ENCODE measurements around the gene MCUB.

The MCUB gene

DNA sequence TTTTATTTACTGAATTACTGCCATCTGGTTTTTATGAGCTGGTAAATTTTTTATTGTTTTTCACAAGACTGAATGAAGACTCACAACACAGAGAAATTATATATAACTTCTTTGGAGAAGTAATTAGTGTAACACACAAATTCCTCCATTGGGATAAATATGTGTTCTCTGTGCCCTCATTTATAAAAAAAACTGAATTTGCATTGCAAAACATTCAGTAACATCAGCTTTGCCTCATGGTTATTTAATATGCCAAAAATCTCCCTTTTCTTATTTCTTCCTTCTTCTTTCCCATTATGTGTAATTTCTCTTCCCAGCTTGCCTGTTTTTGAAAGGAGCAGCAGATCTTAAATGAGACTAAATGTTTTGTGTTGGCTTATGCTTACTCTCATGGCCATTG is 124.7 kb downstream of the MCUB start:
- DNase-seq, result no peak

- DNase-seq, result no peak
These were observed 130.8 kb downstream of the MCUB start for GRCh38 chr4:109690690-109691410.

- no peak for DNase-seq
These were observed 131.4 kb downstream of the MCUB start for GRCh38 chr4:109691411-109691920.

- DNase-seq, result no peak
These were observed 138.6 kb downstream of the MCUB start for GRCh38 chr4:109698656-109699055.

GRCh38 chr4:109699553-109700225 is 139.6 kb downstream of the MCUB start:
- DNase-seq, result no peak

DNA sequence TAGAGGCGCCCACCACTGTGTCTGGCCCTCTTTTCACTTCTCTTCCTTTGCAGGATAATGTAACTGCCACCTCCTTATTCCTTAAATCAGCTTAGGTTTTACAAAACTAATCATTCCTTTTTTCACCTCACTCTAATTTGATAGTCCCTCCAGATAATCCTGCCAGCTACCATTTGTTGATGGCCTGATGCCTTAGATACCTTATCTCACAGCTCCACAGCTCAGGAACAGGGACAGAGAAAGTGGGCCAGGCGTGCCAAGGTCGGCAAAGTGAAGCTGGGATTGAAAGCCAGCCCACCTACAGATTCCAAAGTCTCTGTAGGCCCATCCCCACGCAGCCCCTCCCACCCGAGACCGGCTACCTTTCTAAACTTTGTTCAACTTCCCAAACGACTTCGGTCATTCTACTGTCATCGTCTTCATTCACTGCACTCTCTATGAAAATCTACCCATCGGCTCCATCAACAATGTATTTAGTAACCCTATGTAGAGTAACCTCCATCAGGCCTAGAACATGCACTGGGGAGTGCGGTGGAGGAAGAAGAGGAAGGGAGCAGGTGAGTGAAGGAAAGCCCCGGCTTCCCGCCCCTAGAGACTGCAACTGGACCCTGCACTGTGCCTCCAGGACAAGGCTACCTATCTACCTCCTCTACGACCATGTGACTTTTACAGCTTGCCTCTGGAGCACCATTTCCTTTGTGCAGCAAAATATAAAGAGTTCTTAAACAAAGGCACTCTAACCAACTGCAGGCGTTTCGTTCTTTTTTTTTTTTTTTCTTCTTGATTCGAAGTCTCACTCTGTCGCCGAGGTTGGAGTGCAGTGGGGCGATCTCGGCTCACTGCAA is 141.7 kb downstream of the MCUB start:
- peak in 1 of 2 experiments; percentile 28 for DNase-seq

GRCh38 chr4:109702950-109703663 is 143.1 kb downstream of the MCUB start, which contains the start of gene CASP6:
CASP6 (minus strand) TSS chr4:109703445; CDS start chr4:109703395, 50 bp downstream.
- peak; percentile 78 to 81 for DNase-seq

DNA sequence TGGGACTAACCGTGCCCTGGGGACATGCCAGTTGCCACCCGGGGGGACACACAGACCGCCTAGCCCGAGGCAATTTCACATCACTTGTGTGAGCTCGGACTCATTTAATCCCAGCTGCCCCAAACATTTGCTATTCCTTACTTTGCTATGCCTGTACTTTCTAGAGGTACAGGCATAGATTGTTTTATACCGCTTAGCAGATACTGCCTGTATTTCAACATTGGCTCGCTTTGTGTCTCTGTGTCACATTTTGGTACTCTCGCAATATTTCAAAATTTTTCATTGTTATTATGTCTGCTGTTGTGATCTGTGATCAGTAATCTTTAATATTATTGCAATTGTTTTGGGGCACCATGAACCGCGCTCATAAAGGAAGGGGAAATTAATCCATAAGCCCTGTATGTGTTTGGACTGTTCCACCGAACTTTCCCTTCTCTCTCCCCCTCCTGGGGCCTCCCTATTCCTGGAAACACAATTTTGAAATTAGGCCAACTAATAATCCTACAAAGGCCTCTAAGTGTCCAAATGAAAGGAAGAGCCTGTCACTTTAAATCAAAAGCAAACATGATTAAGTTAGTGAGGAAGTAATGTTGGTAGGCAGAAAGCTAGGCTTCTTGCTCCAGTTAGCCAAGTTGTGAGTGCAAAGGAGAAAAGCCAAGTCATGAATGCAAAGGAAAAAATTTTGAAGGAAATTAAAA is 143.8 kb downstream of the MCUB start:
- no peak for DNase-seq

DNA sequence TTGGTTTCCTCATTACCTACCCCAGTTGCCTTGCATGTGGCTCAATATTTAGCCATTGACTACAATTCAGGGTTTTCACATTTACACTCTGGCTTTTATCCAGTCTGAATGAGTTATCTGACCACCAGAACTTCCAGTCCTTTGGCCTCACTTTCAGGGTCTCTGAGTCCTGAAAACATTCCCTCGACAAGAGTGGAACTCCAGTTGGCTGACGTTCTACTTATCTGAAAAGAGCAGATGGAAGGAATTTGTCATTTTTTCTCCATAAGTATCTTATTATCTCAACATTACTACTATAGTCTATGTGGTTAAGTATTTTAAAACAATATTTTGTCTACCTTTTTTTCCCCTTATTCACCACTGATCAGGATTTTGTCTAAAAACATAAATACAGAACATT is 148.4 kb downstream of the MCUB start:
- no peak for DNase-seq

- no peak for DNase-seq
These were observed 148.9 kb downstream of the MCUB start for GRCh38 chr4:109708990-109709389.

GRCh38 chr4:109713500-109713899 is 153.5 kb downstream of the MCUB start:
- no peak for DNase-seq

GRCh38 chr4:109718759-109719158 is 158.7 kb downstream of the MCUB start:
- no peak for DNase-seq

GRCh38 chr4:109719604-109720003 is 159.6 kb downstream of the MCUB start:
- DNase-seq, result no peak

GRCh38 chr4:109721033-109721432 is 161.0 kb downstream of the MCUB start:
- DNase-seq, result no peak

DNA sequence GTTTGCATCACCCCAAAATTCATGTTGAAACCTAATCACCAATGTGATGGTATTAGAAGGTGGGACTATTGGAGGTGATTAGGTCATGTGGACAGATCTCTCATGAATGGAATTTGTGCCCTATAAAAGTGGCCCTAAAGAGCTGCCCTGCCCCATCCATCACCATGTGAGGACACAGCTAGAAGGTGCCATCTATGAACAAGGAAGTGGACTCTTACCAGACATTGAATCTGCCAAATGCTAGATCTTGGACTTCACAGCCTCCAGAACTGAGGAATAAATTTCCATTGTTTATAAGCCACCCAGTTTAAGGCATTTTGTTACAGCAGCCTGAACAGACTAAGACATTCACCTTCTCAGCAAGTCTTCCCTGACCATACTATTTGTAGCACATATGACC is 162.3 kb downstream of the MCUB start:
- no peak for DNase-seq

DNA sequence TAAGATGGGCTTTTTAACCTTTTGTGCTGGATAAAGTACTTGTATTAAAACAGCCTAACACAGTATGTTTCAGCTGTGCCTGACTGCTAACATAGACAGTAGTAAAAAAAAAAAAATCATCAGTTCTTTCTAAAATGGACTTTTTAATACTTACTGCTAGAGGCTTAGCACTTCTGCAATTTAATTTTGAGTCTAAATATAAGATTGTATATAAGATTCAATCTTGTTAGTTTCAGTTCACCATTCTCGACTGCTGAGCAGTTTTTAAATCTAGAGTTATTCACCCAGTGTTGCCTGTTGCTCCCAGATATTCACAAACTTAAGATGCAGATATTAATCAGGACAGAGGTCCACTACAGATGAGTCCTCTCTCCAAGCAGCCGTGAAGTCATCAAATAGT is 163.1 kb downstream of the MCUB start:
- no peak for DNase-seq

GRCh38 chr4:109728385-109728784 is 168.3 kb downstream of the MCUB start:
- no peak for DNase-seq

DNA sequence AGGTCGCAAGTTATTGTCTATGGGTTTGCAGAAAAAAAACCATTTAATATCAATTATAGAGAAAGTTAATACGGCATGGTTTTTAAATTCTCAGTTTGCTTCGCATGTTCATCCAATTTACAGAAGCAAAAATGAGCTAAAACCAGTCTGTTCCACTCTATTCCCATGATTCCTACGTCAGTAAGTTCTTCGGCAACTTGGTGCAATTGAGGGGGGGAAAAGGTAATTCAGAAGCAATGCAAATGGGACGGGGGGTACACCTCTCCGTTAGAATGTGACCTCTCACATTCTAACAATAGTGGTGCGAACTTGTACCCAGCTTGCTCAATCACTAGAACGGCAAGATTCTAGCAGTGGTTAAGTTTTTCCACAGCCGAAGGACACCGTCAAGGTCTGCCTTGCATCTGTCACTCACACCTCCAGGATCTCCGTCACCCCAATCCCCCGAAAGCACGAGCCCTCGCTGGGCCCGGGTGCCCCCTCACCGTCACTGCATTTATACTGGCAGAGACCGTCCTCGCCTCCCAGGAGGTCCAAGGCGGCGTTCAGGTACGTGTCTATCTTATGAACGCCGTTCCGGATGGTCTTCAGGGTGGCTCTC is 169.2 kb downstream of the MCUB start:
- DNase-seq, result no peak

DNA sequence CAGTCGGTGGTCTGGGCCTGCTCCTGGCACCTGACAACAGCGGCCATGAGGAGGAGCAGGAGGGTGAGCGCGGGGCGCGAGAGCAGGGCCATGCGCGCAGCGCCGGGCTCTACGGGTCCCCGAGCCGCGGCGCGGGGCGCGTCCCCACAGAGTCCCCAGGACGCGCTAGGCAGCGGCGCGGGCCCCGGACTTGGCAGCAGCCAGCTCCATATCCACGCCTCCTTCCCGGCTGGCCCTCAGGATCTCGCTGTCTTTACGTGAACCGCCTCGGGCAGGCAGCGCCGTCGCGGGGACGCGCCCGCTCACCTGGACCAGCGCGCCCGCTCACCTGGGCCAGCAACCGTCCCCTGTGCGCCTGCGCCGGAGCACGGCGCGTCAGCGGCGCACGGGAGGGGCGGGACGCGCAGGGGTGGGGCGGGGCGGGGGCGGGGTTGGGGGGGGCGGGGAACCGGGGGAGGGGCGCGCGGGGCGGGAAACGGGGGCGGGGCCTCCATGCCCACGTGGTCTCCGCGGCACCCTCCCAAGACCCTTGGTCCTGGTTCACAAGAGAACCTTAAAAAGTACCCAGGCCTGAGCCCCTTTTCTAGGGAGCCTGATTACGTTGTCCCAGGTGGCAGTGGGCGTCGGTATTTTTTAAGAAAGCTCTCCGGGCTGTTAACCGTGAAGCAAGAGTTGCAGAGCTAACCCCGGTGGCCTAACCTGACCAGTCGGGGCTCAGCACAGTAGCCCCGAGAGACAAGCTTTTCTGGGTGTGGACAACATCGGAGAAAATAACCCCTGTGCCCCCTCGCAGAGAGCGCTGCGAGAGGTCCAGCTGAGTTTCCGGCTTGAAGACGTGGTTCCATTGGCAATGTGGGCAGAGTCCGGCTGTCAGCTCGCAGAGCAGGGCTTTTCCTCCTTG is 169.9 kb downstream of the MCUB start, which contains the start of gene PLA2G12A:
Gene PLA2G12A (minus strand): TSS at position 353 of the 901 bp plus-strand sequence. CDS start 261 bp downstream, at position 92.
- peak; percentile 78 to 84 for DNase-seq

Measured in activated T-cell treated with anti-CD3 and anti-CD28 coated beads, Interleukin-2, amount 50 U/mL, for 48 hours (primary cell).